Inflammatory macrophage (primary cell): ENCODE results near the gene RTL10.

Source experiments
- DNase-seq, 2 donors: peaks; one replicate each; pipeline ENCODE4 v3.0.0-alpha.2; 2020 to 2022

Gene RTL10

GRCh38 chr22:19875531-19876313 is 21.0 kb upstream of the RTL10 start:
- DNase-seq: no peak

GRCh38 chr22:19875061-19875530 is 20.4 kb upstream of the RTL10 start:
- no peak for DNase-seq

- DNase-seq: no peak
Measured at GRCh38 chr22:19874307-19875060, 19.8 kb upstream of the RTL10 start.

GRCh38 chr22:19873960-19874306 is 19.3 kb upstream of the RTL10 start:
- DNase-seq: no peak

GRCh38 chr22:19873138-19873959 is 18.7 kb upstream of the RTL10 start:
- no peak for DNase-seq

- no peak for DNase-seq
Measured at GRCh38 chr22:19872779-19873137, 18.1 kb upstream of the RTL10 start.

- DNase-seq: no peak
Measured at GRCh38 chr22:19871845-19872778, 17.4 kb upstream of the RTL10 start.

GRCh38 chr22:19871023-19871844 is 16.6 kb upstream of the RTL10 start:
- DNase-seq: no peak

- no peak for DNase-seq
Measured at GRCh38 chr22:19870153-19871022, 15.7 kb upstream of the RTL10 start.

- DNase-seq: no peak
Measured at GRCh38 chr22:19869497-19870152, 15.0 kb upstream of the RTL10 start.

GRCh38 chr22:19868773-19869471 is 14.2 kb upstream of the RTL10 start:
- no peak for DNase-seq

GRCh38 chr22:19868333-19868732 is 13.7 kb upstream of the RTL10 start:
- DNase-seq: no peak

- no peak for DNase-seq
Measured at GRCh38 chr22:19867617-19868016, 12.9 kb upstream of the RTL10 start.

GRCh38 chr22:19866665-19867009 is 12.0 kb upstream of the RTL10 start:
- no peak for DNase-seq

GRCh38 chr22:19865141-19865829 is 10.6 kb upstream of the RTL10 start:
- DNase-seq: peak; percentile 80 to 88

- no peak for DNase-seq
Measured at GRCh38 chr22:19864538-19865106, 9.9 kb upstream of the RTL10 start.

GRCh38 chr22:19863571-19863970 is 8.9 kb upstream of the RTL10 start:
- DNase-seq: no peak

- DNase-seq: no peak
Measured at GRCh38 chr22:19862619-19863246, 8.1 kb upstream of the RTL10 start.
